ENCODE results near the gene EVC.

The EVC gene

DNA sequence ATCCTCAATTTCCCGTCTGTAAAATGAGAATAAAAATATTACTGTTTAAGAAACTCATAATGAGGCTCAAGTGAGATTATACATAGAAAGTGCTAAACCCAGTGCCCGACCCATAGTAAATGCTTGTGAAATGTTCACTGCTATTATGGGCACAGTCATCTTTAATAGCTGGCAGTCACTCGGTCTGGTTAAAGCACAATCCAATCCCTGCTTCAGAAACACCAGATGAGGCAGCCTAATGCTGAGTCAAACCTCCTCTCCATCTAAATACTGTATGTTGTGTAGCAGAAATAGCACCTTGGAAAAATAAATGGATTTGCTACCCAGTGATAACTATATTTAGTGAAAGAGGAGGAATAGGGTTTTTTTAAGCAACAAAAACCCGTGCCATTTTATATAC lies 17.1 kb upstream of the EVC start:
- Histone ChIP-seq H2BK15ac (replicated peaks; ENCODE audit: low read depth) (no peak overlapping the region), H3K79me1 (ENCODE audit: low read length) (no peaks in the 10 kb centered on the region), H3K4ac (ENCODE audit: low read depth, low read length) (no peak overlapping the region), H3K27me3 (ENCODE audit: insufficient read depth, low read length, poor library complexity) (no peaks in the 10 kb centered on the region), H2BK120ac (ENCODE audit: low read depth, low read length) (no peak overlapping the region), H2AK5ac (ENCODE audit: low read length) (no peak overlapping the region), H3K27ac (ENCODE audit: low read depth, low read length) (no peak overlapping the region), H4K8ac (ENCODE audit: low read depth, low read length) (no peak overlapping the region), H3K79me2 (ENCODE audit: control insufficient read depth, insufficient read depth, low read length) (no peaks in the 10 kb centered on the region), H3K4me2 (ENCODE audit: low read length) (no peak overlapping the region), H3K56ac (ENCODE audit: low read length) (no peak overlapping the region), H3K4me3 (ENCODE audit: low read length) (no peak overlapping the region), H3K4me1 (ENCODE audit: control insufficient read depth, low read depth, low read length) (no peaks in the 10 kb centered on the region), H3K18ac (ENCODE audit: low read length) (no peak overlapping the region), H3K9ac (ENCODE audit: low read length) (no peak overlapping the region), H4K5ac (ENCODE audit: low read length) (no peak overlapping the region), H3K36me3 (ENCODE audit: control insufficient read depth, insufficient read depth, low read length) (peaks cover 5% of the 10 kb centered on the region), H2BK5ac (ENCODE audit: low read length) (no peak overlapping the region), H3K23ac (ENCODE audit: low read length) (no peak overlapping the region)
- no CpG with 5 or more reads among the region's 4 CpGs for WGBS (ENCODE audit: extremely low coverage, insufficient coverage, low lambda C conversion rate)
- no peak for DNase-seq

DNA sequence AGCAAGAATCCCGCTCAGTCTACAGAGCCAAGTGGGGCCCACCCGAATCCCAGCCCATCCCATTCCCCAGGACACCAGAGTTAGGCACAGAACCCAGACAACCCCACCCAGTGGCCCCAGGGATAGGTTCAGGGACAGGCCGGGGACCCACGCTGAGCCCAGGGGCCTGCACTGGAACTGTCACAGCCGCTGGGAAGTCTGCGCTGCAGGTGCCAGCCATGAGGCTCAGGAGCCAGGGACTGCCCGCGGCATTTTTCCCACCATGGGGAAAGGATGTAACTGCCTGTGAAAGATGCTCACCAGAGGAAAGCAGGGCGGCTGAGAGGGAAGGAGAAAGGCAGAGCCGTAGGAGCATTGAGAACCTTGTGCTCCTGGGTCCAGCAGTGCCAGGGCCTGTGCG lies 14.7 kb upstream of the EVC start:
- Histone ChIP-seq H3K4me3 (ENCODE audit: low read length) (no peak overlapping the region), H3K27ac (ENCODE audit: low read depth, low read length) (no peak overlapping the region), H3K4me1 (ENCODE audit: control insufficient read depth, low read depth, low read length) (no peaks in the 10 kb centered on the region), H3K18ac (ENCODE audit: low read length) (no peak overlapping the region), H3K4ac (ENCODE audit: low read depth, low read length) (no peak overlapping the region), H3K23ac (ENCODE audit: low read length) (no peak overlapping the region), H2AK5ac (ENCODE audit: low read length) (no peak overlapping the region), H3K36me3 (ENCODE audit: control insufficient read depth, insufficient read depth, low read length) (peaks cover 5% of the 10 kb centered on the region), H2BK5ac (ENCODE audit: low read length) (no peak overlapping the region), H3K9ac (ENCODE audit: low read length) (no peak overlapping the region), H3K56ac (ENCODE audit: low read length) (no peak overlapping the region), H4K8ac (ENCODE audit: low read depth, low read length) (no peak overlapping the region), H4K5ac (ENCODE audit: low read length) (no peak overlapping the region), H3K79me1 (ENCODE audit: low read length) (no peaks in the 10 kb centered on the region), H3K4me2 (ENCODE audit: low read length) (no peak overlapping the region), H3K79me2 (ENCODE audit: control insufficient read depth, insufficient read depth, low read length) (no peaks in the 10 kb centered on the region), H3K27me3 (ENCODE audit: insufficient read depth, low read length, poor library complexity) (no peaks in the 10 kb centered on the region), H2BK15ac (replicated peaks; ENCODE audit: low read depth) (no peak overlapping the region), H2BK120ac (ENCODE audit: low read depth, low read length) (no peak overlapping the region)
- no CpG with 5 or more reads among the region's 11 CpGs for WGBS (ENCODE audit: extremely low coverage, insufficient coverage, low lambda C conversion rate)
- no peak for DNase-seq

DNA sequence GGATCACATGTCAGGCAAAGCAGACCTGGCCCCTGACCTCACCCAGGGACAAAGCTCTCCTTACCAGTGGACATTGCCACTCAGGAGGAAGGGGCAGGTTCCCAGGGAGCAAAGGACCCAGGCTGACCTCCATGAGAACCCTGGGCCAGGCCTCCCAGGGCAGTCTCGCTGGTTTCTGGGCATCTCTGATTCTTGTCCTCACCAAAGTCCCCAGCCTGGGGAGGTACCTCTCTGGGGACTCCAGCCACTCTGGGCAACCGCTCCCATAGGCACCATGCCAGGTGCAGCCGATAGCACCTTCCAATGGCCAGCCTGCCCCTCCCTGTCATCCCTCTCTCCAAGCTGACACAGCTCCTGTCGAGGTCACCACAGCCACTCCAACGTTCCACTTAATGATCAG lies 10.5 kb upstream of the EVC start:
- Histone ChIP-seq H3K36me3 (ENCODE audit: control insufficient read depth, insufficient read depth, low read length) (no peaks in the 10 kb centered on the region), H3K18ac (ENCODE audit: low read length) (no peak overlapping the region), H3K4ac (ENCODE audit: low read depth, low read length) (no peak overlapping the region), H3K9ac (ENCODE audit: low read length) (no peak overlapping the region), H3K27me3 (ENCODE audit: insufficient read depth, low read length, poor library complexity) (no peaks in the 10 kb centered on the region), H3K4me2 (ENCODE audit: low read length) (no peak overlapping the region), H3K79me2 (ENCODE audit: control insufficient read depth, insufficient read depth, low read length) (no peaks in the 10 kb centered on the region), H2BK15ac (replicated peaks; ENCODE audit: low read depth) (no peak overlapping the region), H3K56ac (ENCODE audit: low read length) (no peak overlapping the region), H3K27ac (ENCODE audit: low read depth, low read length) (no peak overlapping the region), H2BK5ac (ENCODE audit: low read length) (no peak overlapping the region), H3K79me1 (ENCODE audit: low read length) (no peaks in the 10 kb centered on the region), H4K8ac (ENCODE audit: low read depth, low read length) (no peak overlapping the region), H2BK120ac (ENCODE audit: low read depth, low read length) (no peak overlapping the region), H4K5ac (ENCODE audit: low read length) (no peak overlapping the region), H3K4me1 (ENCODE audit: control insufficient read depth, low read depth, low read length) (no peaks in the 10 kb centered on the region), H3K23ac (ENCODE audit: low read length) (no peak overlapping the region), H2AK5ac (ENCODE audit: low read length) (no peak overlapping the region), H3K4me3 (ENCODE audit: low read length) (no peak overlapping the region)
- WGBS (ENCODE audit: extremely low coverage, insufficient coverage, low lambda C conversion rate) = no CpG with 5 or more reads among the region's 5 CpGs
- no peak for DNase-seq

DNA sequence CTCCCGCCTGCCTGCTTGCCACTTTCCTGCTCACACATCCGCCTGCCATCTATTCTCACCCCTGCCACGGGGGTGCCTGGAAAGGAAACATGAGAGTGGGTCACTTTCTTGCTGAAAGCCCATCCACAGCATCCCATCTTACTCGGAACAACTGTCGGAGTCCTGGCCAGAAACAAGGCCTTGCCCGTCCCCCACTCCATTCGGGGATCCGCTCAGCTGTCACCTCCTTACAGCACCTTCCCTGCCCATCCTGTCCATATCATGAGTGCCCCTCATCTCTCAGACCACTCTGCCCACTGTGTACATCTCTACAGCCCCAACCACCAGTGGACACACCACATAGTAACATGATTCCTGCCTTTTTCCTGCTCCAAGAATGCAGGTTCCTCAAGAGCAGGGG lies 9.0 kb upstream of the EVC start:
- Histone ChIP-seq H3K36me3 (ENCODE audit: control insufficient read depth, insufficient read depth, low read length) (no peaks in the 10 kb centered on the region), H3K79me1 (ENCODE audit: low read length) (peaks cover 2% of the 10 kb centered on the region), H3K4me1 (ENCODE audit: control insufficient read depth, low read depth, low read length) (no peaks in the 10 kb centered on the region), H4K8ac (ENCODE audit: low read depth, low read length) (no peak overlapping the region), H2BK15ac (replicated peaks; ENCODE audit: low read depth) (no peak overlapping the region), H3K4me3 (ENCODE audit: low read length) (no peak overlapping the region), H3K9ac (ENCODE audit: low read length) (no peak overlapping the region), H2BK5ac (ENCODE audit: low read length) (no peak overlapping the region), H4K5ac (ENCODE audit: low read length) (no peak overlapping the region), H3K4me2 (ENCODE audit: low read length) (no peak overlapping the region), H2AK5ac (ENCODE audit: low read length) (no peak overlapping the region), H3K79me2 (ENCODE audit: control insufficient read depth, insufficient read depth, low read length) (no peaks in the 10 kb centered on the region), H3K23ac (ENCODE audit: low read length) (no peak overlapping the region), H3K56ac (ENCODE audit: low read length) (no peak overlapping the region), H3K27me3 (ENCODE audit: insufficient read depth, low read length, poor library complexity) (no peaks in the 10 kb centered on the region), H3K4ac (ENCODE audit: low read depth, low read length) (no peak overlapping the region), H3K27ac (ENCODE audit: low read depth, low read length) (no peak overlapping the region), H2BK120ac (ENCODE audit: low read depth, low read length) (no peak overlapping the region), H3K18ac (ENCODE audit: low read length) (no peak overlapping the region)
- DNase-seq = no peak
- WGBS (ENCODE audit: extremely low coverage, insufficient coverage, low lambda C conversion rate) = no CpG with 5 or more reads among the region's 8 CpGs

- Histone ChIP-seq H3K4ac (ENCODE audit: low read depth, low read length) (no peak overlapping the region), H4K5ac (ENCODE audit: low read length) (no peak overlapping the region), H3K36me3 (ENCODE audit: control insufficient read depth, insufficient read depth, low read length) (no peaks in the 10 kb centered on the region), H3K4me3 (ENCODE audit: low read length) (no peak overlapping the region), H3K23ac (ENCODE audit: low read length) (no peak overlapping the region), H3K27ac (ENCODE audit: low read depth, low read length) (no peak overlapping the region), H2BK120ac (ENCODE audit: low read depth, low read length) (no peak overlapping the region), H3K79me1 (ENCODE audit: low read length) (peaks cover 2% of the 10 kb centered on the region), H3K4me1 (ENCODE audit: control insufficient read depth, low read depth, low read length) (peaks cover 5% of the 10 kb centered on the region), H3K4me2 (ENCODE audit: low read length) (no peak overlapping the region), H3K18ac (ENCODE audit: low read length) (no peak overlapping the region), H2BK5ac (ENCODE audit: low read length) (no peak overlapping the region), H2AK5ac (ENCODE audit: low read length) (no peak overlapping the region), H3K27me3 (ENCODE audit: insufficient read depth, low read length, poor library complexity) (no peaks in the 10 kb centered on the region), H2BK15ac (replicated peaks; ENCODE audit: low read depth) (no peak overlapping the region), H3K9ac (ENCODE audit: low read length) (no peak overlapping the region), H4K8ac (ENCODE audit: low read depth, low read length) (no peak overlapping the region), H3K56ac (ENCODE audit: low read length) (no peak overlapping the region), H3K79me2 (ENCODE audit: control insufficient read depth, insufficient read depth, low read length) (no peaks in the 10 kb centered on the region)
- no CpG with 5 or more reads among the region's 5 CpGs for WGBS (ENCODE audit: extremely low coverage, insufficient coverage, low lambda C conversion rate)
- peak; percentile 11 for DNase-seq
Measured at GRCh38 chr4:5703831-5704230, 7.2 kb upstream of the EVC start.

DNA sequence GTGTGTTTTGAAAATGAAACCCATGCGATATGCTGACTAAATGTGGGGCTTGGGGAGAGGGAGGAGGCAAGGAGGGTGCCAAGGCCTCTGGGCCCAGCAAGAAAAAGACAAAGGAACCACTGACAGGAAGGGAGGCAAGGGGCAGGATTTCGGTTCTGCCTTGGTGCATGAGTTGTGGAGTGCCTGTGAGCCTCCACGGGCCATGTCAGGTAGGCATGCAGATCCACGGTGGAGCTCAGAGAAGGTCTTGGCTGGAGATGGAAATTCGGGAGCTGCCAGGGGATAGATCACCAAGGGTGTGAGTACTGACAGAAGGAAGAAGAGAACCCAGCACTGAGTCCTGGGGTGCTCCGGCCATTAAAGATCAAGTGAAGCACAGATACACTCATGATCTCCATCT lies 6.7 kb upstream of the EVC start:
- H3K18ac ChIP-seq (ENCODE audit: low read length) = no peak overlapping the region
- H3K4me1 ChIP-seq (ENCODE audit: control insufficient read depth, low read depth, low read length) = peaks cover 5% of the 10 kb centered on the region
- H3K27me3 ChIP-seq (ENCODE audit: insufficient read depth, low read length, poor library complexity) = no peaks in the 10 kb centered on the region
- no peak overlapping the region for H3K56ac ChIP-seq (ENCODE audit: low read length)
- H2AK5ac ChIP-seq (ENCODE audit: low read length) = no peak overlapping the region
- DNase-seq = no peak
- H4K8ac ChIP-seq (ENCODE audit: low read depth, low read length) = no peak overlapping the region
- H3K4me3 ChIP-seq (ENCODE audit: low read length) = no peak overlapping the region
- no peak overlapping the region for H3K23ac ChIP-seq (ENCODE audit: low read length)
- no peak overlapping the region for H2BK5ac ChIP-seq (ENCODE audit: low read length)
- no peak overlapping the region for H3K9ac ChIP-seq (ENCODE audit: low read length)
- H3K4ac ChIP-seq (ENCODE audit: low read depth, low read length) = no peak overlapping the region
- WGBS (ENCODE audit: extremely low coverage, insufficient coverage, low lambda C conversion rate) = 100% methylated on average over 1 of the region's 6 CpGs
- no peak overlapping the region for H4K5ac ChIP-seq (ENCODE audit: low read length)
- no peak overlapping the region for H2BK15ac ChIP-seq (replicated peaks; ENCODE audit: low read depth)
- H3K27ac ChIP-seq (ENCODE audit: low read depth, low read length) = no peak overlapping the region
- H2BK120ac ChIP-seq (ENCODE audit: low read depth, low read length) = no peak overlapping the region
- H3K4me2 ChIP-seq (ENCODE audit: low read length) = no peak overlapping the region
- no peaks in the 10 kb centered on the region for H3K79me2 ChIP-seq (ENCODE audit: control insufficient read depth, insufficient read depth, low read length)
- H3K79me1 ChIP-seq (ENCODE audit: low read length) = peaks cover 2% of the 10 kb centered on the region
- H3K36me3 ChIP-seq (ENCODE audit: control insufficient read depth, insufficient read depth, low read length) = no peaks in the 10 kb centered on the region
